Spleen (tissue), 11 donors: ENCODE results near the gene NUDT1. TPM values are rescaled to one million over a fixed set of nuclear protein-coding genes. Genes with fewer than 3 reads are reported as not detected.

Experiments used
- DNase-seq: peaks from one replicate; pipeline ENCODE4 v3.0.0-alpha.2; 2020
- H3K27ac ChIP-seq, 8 donors: fragments of 200-600 bp; sonication (generic) in 7 of 8; 1 replicate in 4 of 8; 2 replicates in 4 of 8; pipeline versions ENCODE4 v1.5.0 to v1.8.0; 2016 to 2021; ENCODE audit warnings: inconsistent platforms in 4 of 8, mild to moderate bottlenecking in 4 of 8, moderate library complexity in 1 of 8
- H3K27me3 ChIP-seq, 7 donors: fragments of 200-600 bp; sonication (generic) in 6 of 7; replicated peaks in 1 of 7; 1 replicate in 4 of 7; 2 replicates in 3 of 7; pipeline versions ENCODE4 v1.5.0 to v1.8.0; 2016 to 2021; ENCODE audit warnings: inconsistent platforms in 3 of 7, mild to moderate bottlenecking in 1 of 7
- H3K36me3 ChIP-seq, 6 donors: fragments of 200-600 bp; sonication (generic) in 5 of 6; 1 replicate in 4 of 6; 2 replicates in 2 of 6; pipeline versions ENCODE4 v1.5.0 to v1.8.0; 2016 to 2021; ENCODE audit warnings: inconsistent platforms in 2 of 6
- H3K4me1 ChIP-seq, 6 donors: fragments of 200-600 bp; sonication (generic) in 5 of 6; 1 replicate in 3 of 6; 2 replicates in 3 of 6; pipeline versions ENCODE4 v1.5.0 to v1.8.0; 2016 to 2021; ENCODE audit warnings: inconsistent platforms in 3 of 6
- H3K4me3 ChIP-seq, 8 donors: fragments of 200-600 bp; sonication (generic) in 7 of 8; 1 replicate in 4 of 8; 2 replicates in 4 of 8; pipeline versions ENCODE4 v1.5.0 to v1.8.0; 2016 to 2021; ENCODE audit warnings: inconsistent platforms in 4 of 8, mild to moderate bottlenecking in 4 of 8, moderate library complexity in 2 of 8
- H3K9me3 ChIP-seq, 8 donors: fragments of 200-600 bp; sonication (generic) in 7 of 8; 1 replicate in 4 of 8; 2 replicates in 4 of 8; pipeline versions ENCODE4 v1.5.0 to v1.8.0; 2016 to 2021; ENCODE audit warnings: inconsistent platforms in 4 of 8
- POLR2A ChIP-seq, 3 donors: fragments of 450-650 bp; IDR thresholded peaks; one replicate each; pipeline ENCODE4 v1.5.1; 2017; ENCODE audit warnings: antibody characterized with exemption in 3 of 3, mild to moderate bottlenecking in 1 of 3
- POLR2AphosphoS5 ChIP-seq, 3 donors: sonication (generic); formaldehyde crosslinking; IDR thresholded peaks; one replicate each; pipeline ENCODE4 v1.5.1; 2017; ENCODE audit warnings: antibody characterized with exemption in 3 of 3
- WGBS, 5 donors: extraction: QIAGEN DNeasy Blood & Tissue Kit in 3 of 5; methylation state at CpG; one replicate each; pipeline versions ENCODE4 v1.1.5 to v1.1.7; 2013 to 2018; 5-methylcytosine and 5-hydroxymethylcytosine counted together
- intact Hi-C: fragments of 100-400 bp; cut with DNase I; formaldehyde crosslinking; loops from one replicate; pipeline ENCODE4 v1.15.0; 2023; ENCODE audit warnings: low total_unique reads
- polyA plus RNA-seq, 3 donors: library from polyadenylated mRNA; stranded (reverse); fragments of 200-250 nt; gene quantifications; one replicate each; pipeline ENCODE4 v1.2.1, GENCODE V29; 2013
- total RNA-seq, 7 donors: library from RNA; depleted of rRNA in 3 of 7; stranded (reverse); fragments of >200 nt in 3 of 7; fragmentation: NEBNext Ultra II Directional in 4 of 7; extraction: Animal tissue kit (Norgen Biotek cat#: 25700) in 4 of 7; gene quantifications; one replicate each; pipeline versions ENCODE4 v1.1.0 to v1.2.1, GENCODE V29; 2016 to 2021
- TF ChIP-seq, protein P1 (sequence below), 11 experiments: fragments of 200-600 bp in 7 of 11; fragments of 450-650 bp in 4 of 11; sonication (generic) in 4 of 11; IDR thresholded peaks in 8 of 11; conservative IDR thresholded peaks in 3 of 11; 1 replicate in 7 of 11; 2 replicates in 4 of 11; pipeline versions ENCODE4 v1.4.0 to v1.8.0; 2016 to 2021; ENCODE audit warnings: antibody characterized with exemption in 11 of 11, inconsistent platforms in 4 of 11, mild to moderate bottlenecking in 1 of 11
- donor health status: healthy with polysubstance abuse.
- donor health status: DM: no; HTN: no; CAD: no; lungs with moderate emphysema.
- donor health status: DM: no; HTN: no; CAD: no.
- donor health status: Bipolar disorder and iron deficiency.
- donor health status: healthy.
- donor health status: DM: no; HTN: no; CAD: no.
- donor health status: DM: yes; HTN: yes; CAD: no.

The NUDT1 gene
- total and polyA plus RNA-seq, 10 donors: 13.7 to 69.3 (median 22.6) TPM

GRCh38 chr7:2290877-2291276 lies 48.9 kb downstream of the NUDT1 start:
- H3K36me3 ChIP-seq: peaks cover 0 to 37% (median 0%) of the 10 kb centered on the region in 6 donors
- no peak overlapping the region for H3K4me3 ChIP-seq
- WGBS, 5 donors: 86 to 95% (median 89%) methylated on average over 6 of the region's 6 CpGs
- intact Hi-C loops: no loop called here
- no peaks in the 10 kb centered on the region for H3K27me3 ChIP-seq
- H3K4me1 ChIP-seq: peaks cover 0 to 77% (median 36%) of the 10 kb centered on the region in 6 donors
- H3K9me3 ChIP-seq: no peaks in the 10 kb centered on the region
- TF ChIP-seq POLR2AphosphoS5 (IDR thresholded peaks at IDR 0.05) (no peak), POLR2A (IDR thresholded peaks at IDR 0.05) (no peak)
- TF ChIP-seq, protein P1, sequence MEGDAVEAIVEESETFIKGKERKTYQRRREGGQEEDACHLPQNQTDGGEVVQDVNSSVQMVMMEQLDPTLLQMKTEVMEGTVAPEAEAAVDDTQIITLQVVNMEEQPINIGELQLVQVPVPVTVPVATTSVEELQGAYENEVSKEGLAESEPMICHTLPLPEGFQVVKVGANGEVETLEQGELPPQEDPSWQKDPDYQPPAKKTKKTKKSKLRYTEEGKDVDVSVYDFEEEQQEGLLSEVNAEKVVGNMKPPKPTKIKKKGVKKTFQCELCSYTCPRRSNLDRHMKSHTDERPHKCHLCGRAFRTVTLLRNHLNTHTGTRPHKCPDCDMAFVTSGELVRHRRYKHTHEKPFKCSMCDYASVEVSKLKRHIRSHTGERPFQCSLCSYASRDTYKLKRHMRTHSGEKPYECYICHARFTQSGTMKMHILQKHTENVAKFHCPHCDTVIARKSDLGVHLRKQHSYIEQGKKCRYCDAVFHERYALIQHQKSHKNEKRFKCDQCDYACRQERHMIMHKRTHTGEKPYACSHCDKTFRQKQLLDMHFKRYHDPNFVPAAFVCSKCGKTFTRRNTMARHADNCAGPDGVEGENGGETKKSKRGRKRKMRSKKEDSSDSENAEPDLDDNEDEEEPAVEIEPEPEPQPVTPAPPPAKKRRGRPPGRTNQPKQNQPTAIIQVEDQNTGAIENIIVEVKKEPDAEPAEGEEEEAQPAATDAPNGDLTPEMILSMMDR (IDR thresholded peaks at IDR 0.05 in 8 of 11, conservative IDR thresholded peaks at IDR 0.05 in 3 of 11): no peak
- peak overlapping the region in 1 of 8 donors; percentile 9 for H3K27ac ChIP-seq
- no peak for DNase-seq

GRCh38 chr7:2295936-2296620 lies 54.1 kb downstream of the NUDT1 start:
- WGBS, 5 donors: 73 to 86% (median 79%) methylated on average over 6 of the region's 6 CpGs
- H3K4me1 ChIP-seq: peaks cover 13 to 87% (median 60%) of the 10 kb centered on the region in 6 donors
- no peak overlapping the region for H3K4me3 ChIP-seq
- intact Hi-C loops: no loop called here
- DNase-seq: no peak
- H3K27ac ChIP-seq: peak overlapping the region in 7 of 8 donors; percentile 32 to 98 (median 86)
- no peak for TF ChIP-seq POLR2AphosphoS5 (IDR thresholded peaks at IDR 0.05)
- no peak for TF ChIP-seq POLR2A (IDR thresholded peaks at IDR 0.05)
- TF ChIP-seq, protein P1 (IDR thresholded peaks at IDR 0.05 in 8 of 11, conservative IDR thresholded peaks at IDR 0.05 in 3 of 11): no peak
- no peaks in the 10 kb centered on the region for H3K27me3 ChIP-seq
- no peaks in the 10 kb centered on the region for H3K36me3 ChIP-seq
- H3K9me3 ChIP-seq: no peaks in the 10 kb centered on the region

DNA sequence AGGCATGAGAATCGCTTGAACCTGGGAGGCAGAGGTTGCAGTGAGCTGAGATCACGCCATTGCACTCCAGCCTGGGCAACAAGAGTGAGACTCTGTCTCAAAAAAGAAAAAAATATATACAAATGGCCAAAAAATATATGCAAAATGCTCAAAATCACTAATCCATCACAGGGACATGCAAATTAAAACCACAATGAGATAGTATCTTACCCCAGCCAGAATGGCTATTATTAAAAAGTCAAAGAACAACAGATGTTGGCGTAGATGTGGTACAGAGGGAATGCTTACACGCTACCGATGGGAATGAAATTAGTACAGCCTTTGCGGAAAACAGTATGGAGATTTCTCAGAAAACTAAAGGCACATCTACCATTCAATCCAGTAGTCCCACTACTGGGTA lies 54.8 kb downstream of the NUDT1 start:
- Histone ChIP-seq H3K27ac (peak overlapping the region in 6 of 8 donors; percentile 32 to 98 (median 91)), H3K36me3 (no peaks in the 10 kb centered on the region), H3K27me3 (no peaks in the 10 kb centered on the region), H3K4me3 (no peak overlapping the region), H3K9me3 (no peaks in the 10 kb centered on the region), H3K4me1 (peaks cover 13 to 87% (median 64%) of the 10 kb centered on the region in 6 donors)
- WGBS, 5 donors: 81 to 89% (median 84%) methylated on average over 6 of the region's 6 CpGs
- intact Hi-C loops: no loop called here
- no peak for DNase-seq
- TF ChIP-seq POLR2AphosphoS5 (IDR thresholded peaks at IDR 0.05): peak in 1 of 3 donors; percentile 26
- no peak for TF ChIP-seq POLR2A (IDR thresholded peaks at IDR 0.05)

DNA sequence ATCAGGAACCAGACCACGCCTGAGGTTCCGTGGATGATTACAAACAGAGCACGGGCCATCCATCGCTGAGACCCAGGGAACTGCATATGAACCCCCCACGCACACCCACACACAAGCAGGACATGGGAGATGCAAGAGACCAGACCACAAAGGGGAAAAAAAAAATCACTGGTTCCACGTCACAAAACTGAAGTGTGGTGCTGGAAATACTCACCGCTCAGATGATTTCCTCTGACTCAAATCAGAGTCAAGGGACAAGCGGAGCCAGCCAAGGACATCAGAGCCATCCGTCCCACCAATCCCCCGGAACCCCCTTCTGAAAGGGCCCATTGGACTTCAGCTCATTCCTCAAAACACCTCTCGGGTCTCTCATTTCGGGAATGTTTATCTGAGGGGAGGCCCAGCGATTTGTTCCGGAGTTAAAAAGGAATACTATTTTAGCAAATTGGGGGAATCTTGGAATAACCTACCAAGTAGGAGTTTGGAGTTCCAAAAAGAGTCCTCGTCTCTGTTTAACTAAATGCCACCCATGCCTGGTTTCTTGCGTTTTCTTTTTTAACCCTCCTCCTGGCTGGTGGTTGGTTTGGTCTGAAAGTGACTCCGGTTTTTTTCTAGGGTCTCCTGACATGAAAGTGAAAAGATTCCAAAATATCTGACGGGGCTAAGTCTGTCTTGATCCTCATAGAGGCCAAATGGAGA lies 57.3 kb downstream of the NUDT1 start:
- no peaks in the 10 kb centered on the region for H3K9me3 ChIP-seq
- intact Hi-C loops: no loop called here
- peak overlapping the region; percentile 60 to 98 (median 84) for H3K27ac ChIP-seq
- TF ChIP-seq POLR2AphosphoS5 (IDR thresholded peaks at IDR 0.05): peak in 2 of 3 donors; percentile 52 to 78
- TF ChIP-seq, protein P1 (IDR thresholded peaks at IDR 0.05 in 8 of 11, conservative IDR thresholded peaks at IDR 0.05 in 3 of 11): no peak
- H3K27me3 ChIP-seq: no peaks in the 10 kb centered on the region
- 42 to 54% (median 47%) methylated on average over 18 of the region's 18 CpGs for WGBS, 5 donors
- H3K4me3 ChIP-seq: peak overlapping the region in 2 of 8 donors; percentile 1 to 41
- no peak for DNase-seq
- peaks cover 13 to 82% (median 64%) of the 10 kb centered on the region in 6 donors for H3K4me1 ChIP-seq
- no peaks in the 10 kb centered on the region for H3K36me3 ChIP-seq
